Cardiac fibroblast (primary cell): ENCODE results near the gene AHCYL2.

ENCODE experiments used
- DNase-seq, 2 donors: peaks; one replicate each; pipeline versions ENCODE4 v3.0.0 to v3.0.0-alpha.2; 2010; ENCODE audit warnings: low read depth in 2 of 2
- H3K4me3 ChIP-seq, 2 donors: replicated peaks in 1 of 2; 1 replicate in 1 of 2; 2 replicates in 1 of 2; pipeline ENCODE4 v1.5.1; 2011; ENCODE audit warnings: low read depth in 2 of 2, low read length in 2 of 2, mild to moderate bottlenecking in 2 of 2, moderate library complexity in 1 of 2
- TF ChIP-seq, protein P1 (sequence below): IDR thresholded peaks from one replicate; pipeline ENCODE4 v1.5.1; 2011; ENCODE audit warnings: low read depth, mild to moderate bottlenecking, low read length, inconsistent platforms

AHCYL2 gene

DNA sequence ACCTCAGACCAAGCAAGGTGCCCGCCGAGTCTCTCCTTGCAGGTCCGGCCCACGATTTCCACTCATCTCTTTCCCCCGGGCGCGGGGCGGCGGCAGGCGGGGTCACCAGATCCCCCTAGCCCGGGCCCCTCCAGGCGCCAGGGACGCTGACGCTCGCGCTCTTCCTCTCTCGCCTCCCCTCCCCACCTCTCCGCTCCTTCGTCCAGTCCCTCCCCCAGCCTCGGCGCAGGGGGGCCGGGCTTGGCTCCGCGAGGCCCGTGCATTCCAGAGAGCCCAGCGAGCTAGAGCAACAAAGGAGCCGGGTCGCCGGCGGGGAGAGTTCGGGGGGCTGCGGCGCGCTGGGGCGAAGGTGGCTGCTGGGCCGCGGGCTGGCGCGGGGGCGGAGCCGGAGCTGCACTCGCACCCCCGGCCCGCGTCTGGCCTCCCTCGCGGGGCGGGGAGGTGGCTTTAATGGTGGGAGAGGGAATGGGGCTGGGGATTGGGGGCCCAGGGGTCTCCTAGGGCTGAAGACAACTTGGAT, 36.4 kb upstream of the AHCYL2 start, which contains the start of gene SMO:
SMO (plus strand) TSS at position 262 of the 520 bp plus-strand sequence. CDS start 519 bp downstream, outside the sequence.
- DNase-seq = peak in 1 of 2 donors; percentile 66
- H3K4me3 ChIP-seq = peak within 1 kb of the TSS; percentile 60 to 63
- TF ChIP-seq, protein P1, sequence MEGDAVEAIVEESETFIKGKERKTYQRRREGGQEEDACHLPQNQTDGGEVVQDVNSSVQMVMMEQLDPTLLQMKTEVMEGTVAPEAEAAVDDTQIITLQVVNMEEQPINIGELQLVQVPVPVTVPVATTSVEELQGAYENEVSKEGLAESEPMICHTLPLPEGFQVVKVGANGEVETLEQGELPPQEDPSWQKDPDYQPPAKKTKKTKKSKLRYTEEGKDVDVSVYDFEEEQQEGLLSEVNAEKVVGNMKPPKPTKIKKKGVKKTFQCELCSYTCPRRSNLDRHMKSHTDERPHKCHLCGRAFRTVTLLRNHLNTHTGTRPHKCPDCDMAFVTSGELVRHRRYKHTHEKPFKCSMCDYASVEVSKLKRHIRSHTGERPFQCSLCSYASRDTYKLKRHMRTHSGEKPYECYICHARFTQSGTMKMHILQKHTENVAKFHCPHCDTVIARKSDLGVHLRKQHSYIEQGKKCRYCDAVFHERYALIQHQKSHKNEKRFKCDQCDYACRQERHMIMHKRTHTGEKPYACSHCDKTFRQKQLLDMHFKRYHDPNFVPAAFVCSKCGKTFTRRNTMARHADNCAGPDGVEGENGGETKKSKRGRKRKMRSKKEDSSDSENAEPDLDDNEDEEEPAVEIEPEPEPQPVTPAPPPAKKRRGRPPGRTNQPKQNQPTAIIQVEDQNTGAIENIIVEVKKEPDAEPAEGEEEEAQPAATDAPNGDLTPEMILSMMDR = no peak

DNA sequence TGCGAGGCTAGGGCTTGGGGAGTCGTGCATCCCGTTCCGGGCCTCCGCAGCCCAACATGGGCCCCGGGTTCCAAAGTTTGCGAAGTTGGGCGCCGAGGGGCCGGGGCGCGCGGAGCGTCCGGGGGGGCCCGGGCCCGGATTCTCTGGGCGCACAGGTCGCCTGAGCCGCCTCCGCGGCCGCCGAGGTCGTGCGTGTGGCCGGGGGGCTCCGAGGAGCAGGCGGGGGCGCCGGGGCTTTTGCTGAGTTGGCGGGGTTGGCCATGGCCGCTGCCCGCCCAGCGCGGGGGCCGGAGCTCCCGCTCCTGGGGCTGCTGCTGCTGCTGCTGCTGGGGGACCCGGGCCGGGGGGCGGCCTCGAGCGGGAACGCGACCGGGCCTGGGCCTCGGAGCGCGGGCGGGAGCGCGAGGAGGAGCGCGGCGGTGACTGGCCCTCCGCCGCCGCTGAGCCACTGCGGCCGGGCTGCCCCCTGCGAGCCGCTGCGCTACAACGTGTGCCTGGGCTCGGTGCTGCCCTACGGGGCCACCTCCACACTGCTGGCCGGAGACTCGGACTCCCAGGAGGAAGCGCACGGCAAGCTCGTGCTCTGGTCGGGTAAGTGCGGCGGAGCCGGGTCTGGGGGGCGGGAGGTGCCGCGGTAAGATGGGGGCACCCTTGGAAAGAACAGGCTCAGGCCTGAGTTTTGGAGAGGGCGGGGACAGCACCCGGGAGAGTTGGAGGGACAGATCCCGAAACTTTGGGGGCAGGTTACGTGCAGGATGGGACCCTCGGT, 35.8 kb upstream of the AHCYL2 start:
- H3K4me3 ChIP-seq = peak overlapping the region; percentile 60 to 63
- DNase-seq = peak in 1 of 2 donors; percentile 30
- TF ChIP-seq, protein P1 = no peak

DNA sequence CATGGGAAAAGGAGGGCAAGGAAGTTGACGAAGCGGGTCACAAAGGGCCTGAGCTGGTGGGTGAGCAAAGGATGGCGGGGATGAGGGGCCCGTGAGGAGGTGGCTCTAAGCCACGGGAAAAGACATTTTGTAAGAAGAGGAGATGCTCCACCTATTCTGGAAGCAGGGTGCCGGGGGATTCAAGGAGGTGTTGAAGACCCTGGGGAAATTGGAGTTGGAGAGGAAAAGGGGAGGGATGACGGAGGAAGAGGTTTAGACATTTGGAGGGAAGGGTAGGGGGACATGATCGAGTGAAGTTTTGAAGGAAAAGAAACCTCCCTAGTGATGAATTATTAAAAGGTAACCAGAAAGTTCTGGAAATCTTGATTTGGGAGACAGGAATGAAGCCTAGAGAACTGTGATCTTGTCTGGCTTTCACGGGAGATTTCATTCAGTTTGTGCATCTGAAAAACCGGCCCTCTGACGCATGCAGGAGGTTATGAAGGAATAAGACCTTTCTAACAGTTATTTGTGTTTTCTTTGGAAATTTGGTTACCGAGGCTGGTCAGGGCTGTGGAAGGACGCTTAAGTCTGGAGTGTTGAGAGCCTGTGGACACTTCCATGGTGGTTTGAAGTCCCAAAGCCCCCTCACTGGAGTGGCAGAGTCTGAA, 35.0 kb upstream of the AHCYL2 start:
- H3K4me3 ChIP-seq = peak overlapping the region; percentile 60 to 63
- TF ChIP-seq, protein P1 = no peak
- peak in 1 of 2 donors; percentile 15 for DNase-seq

DNA sequence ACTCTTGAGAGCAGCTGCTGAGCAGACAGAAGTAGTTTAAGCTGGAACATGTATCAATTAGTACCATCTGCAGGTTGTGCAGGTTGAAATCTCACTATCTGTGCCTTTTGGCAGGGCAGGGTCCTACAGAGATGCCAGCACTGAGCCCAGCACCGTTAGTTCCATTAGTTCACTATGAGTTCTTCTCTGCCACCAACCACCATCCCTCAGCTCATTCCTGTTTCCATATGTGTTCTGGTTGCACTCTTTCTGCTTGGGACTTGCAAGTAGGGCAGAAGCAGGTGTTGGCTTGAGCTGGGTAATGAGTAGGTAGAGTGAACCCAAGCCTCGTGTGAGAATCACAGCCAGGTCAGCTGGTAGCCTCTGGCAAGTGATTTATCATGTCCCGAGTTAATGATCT, 33.6 kb upstream of the AHCYL2 start:
- H3K4me3 ChIP-seq = no peak overlapping the region
- TF ChIP-seq, protein P1 = no peak
- DNase-seq = no peak

DNA sequence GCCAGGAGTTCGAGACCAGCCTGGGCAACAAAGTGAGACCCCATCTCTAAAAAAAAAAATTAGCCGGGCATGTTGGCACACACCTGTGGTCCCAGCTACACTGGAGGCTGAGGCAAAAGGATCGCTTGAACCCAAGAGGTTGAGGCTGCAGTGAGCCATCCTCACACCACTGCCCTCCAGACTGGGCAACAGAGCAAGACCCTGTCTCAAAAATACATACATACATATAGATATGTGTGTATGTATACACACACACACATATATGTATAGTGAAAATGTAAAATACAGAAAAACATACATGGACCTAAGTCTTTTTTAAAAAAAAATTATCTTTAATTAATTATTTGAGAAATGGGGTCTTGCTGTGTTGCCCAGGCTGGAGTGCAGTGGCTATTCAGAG, 30.9 kb upstream of the AHCYL2 start:
- H3K4me3 ChIP-seq = no peak overlapping the region
- TF ChIP-seq, protein P1 = no peak
- DNase-seq = no peak

DNA sequence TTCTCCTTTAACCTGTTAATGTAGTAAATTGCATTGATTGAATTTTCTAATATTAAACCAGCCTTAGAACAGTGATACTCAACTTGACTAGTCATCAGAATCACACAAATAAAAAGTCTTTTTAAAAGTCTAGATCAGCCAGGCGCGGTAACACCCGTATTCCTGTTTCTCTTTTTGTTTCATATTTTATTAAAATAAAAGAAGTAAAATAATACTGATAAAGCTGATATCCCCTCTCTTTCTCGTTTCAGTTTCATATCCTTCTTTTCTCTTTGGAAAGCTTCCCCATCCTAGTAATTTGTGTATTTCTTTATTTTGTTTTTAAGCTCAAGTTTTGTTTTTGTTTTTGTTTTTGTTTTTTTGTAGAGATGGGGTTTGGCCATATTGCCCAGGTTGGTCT, 27.1 kb upstream of the AHCYL2 start:
- no peak overlapping the region for H3K4me3 ChIP-seq
- DNase-seq = no peak
- TF ChIP-seq, protein P1 = no peak
